HS-5 (cell line): ENCODE results near the gene COL2A1.

Experiments
- DNase-seq: peaks from one replicate; pipeline ENCODE4 v3.0.0-alpha.2; 2012; ENCODE audit warnings: low read depth

COL2A1 gene

GRCh38 chr12:48030173-48030650 lies 25.9 kb upstream of the COL2A1 start:
- no peak for DNase-seq

- DNase-seq = no peak
These were observed 25.4 kb upstream of the COL2A1 start for GRCh38 chr12:48029491-48030172.

DNA sequence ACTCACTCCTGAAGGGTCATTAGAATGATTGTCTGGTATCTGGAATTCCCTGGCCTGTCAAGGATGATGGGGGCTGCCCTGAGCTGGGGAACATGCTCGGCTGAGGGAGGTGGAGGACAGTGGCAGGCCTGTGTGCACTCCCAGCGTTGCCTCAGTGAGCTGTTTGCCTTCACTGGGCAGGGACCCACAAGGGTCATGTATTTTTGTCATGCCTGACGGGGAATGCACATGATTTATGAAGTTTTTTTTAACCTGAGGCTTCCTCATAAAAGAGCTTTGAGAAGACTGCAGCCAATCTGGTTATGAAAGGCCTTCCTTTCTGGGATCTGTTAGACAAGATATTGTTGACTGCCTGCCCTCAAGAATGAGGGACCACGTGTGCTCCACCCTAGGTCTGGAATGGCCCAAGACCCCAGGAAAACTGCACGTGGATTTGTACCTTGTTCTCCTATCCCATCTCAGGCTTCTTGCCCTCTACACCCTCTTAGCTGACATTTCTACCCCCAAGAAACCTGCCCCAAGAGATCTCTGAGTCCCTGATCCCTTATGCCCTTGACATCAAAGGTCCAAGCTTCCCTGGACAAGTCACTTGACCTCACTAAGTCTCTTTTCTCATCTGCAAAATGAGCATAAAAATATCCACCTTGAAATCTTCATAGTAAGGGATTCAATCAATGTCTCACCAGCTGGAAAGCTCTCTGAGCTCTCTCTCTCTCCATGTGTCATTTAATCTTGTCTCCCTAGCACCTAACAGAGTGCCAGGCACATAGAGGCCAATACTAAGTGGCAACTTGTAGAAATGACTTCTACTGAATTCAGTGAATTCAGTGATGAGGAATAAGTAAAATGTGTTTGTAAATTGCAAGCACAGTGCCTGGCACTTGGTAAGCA lies 24.5 kb upstream of the COL2A1 start:
- no peak for DNase-seq

GRCh38 chr12:48027183-48028002 lies 23.1 kb upstream of the COL2A1 start:
- DNase-seq = no peak

DNA sequence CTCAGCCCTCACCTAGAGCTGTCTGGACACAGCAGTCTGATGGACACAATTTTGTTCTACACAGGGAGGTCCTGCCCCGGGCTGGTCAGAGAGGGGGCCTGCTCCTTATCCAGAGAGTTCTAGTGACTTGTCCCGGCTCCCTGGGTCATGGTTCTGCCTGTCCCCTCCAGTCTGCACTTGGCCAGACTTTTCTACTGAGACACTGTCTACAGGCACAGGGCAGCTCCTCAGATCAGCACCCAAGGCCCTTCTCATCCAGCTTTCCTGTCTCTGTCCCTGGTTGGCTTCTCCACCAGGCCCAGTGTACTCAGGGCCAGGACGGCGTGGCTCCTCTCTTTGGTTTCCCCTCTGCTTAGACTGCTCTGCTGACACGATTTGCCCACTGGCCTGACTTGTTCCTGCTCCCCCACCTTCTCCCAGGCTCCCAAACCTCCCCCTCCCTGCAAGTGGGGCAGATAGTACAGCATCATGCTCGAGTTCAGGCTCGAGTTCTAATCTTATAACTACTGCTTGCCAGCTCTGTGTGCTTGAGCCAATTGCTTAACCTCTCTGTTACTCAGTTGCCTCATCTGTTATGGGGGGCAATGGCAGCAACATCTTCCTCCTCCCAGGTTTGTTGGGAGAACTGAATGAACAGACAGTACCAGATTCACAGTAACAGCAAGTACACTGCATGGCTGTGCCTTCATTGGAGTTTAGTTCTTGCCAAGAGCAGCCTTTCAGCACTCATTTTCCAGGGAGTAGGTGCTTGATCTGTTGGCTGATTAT lies 22.0 kb upstream of the COL2A1 start:
- no peak for DNase-seq

DNA sequence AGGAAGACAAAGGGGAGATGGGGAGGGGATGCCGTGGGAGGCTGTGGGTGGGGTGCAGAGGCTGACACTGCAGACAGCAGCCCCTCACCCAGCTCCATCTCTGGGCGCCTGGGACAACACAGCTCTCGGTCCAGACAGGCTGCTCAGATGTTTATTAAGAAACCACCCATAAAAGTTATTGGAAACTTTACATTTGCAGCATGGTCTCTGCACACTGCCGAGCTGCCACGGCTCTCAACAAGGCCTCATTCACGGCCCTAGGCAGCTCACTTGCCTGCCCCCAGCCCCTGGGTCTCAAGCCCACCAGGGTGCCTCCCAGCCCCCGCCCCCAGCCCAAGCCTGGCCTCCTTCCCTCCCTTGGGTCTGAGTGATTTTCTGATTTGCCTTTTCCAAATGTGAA lies 21.0 kb upstream of the COL2A1 start:
- no peak for DNase-seq

GRCh38 chr12:48024735-48025134 lies 20.5 kb upstream of the COL2A1 start:
- DNase-seq = no peak

DNA sequence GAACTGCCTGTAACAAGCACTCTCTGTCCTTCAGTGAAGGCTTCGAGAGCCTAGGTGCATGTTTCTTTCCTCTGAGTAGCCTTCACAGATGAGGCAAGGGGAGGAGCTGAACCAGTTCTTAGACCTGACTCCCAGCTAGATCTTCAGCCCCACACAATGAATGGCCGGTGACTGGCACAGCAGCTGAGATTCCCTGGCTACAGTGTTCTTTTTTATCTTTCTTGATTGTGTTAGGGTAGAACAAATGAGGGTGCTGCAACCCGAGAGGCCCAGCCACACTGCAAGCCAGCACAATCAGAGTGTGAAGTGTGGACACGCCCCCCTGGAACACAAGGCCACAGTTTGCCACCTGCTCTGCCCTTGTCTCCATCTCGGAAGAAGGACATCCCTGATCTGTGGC lies 19.1 kb upstream of the COL2A1 start:
- no peak for DNase-seq

DNA sequence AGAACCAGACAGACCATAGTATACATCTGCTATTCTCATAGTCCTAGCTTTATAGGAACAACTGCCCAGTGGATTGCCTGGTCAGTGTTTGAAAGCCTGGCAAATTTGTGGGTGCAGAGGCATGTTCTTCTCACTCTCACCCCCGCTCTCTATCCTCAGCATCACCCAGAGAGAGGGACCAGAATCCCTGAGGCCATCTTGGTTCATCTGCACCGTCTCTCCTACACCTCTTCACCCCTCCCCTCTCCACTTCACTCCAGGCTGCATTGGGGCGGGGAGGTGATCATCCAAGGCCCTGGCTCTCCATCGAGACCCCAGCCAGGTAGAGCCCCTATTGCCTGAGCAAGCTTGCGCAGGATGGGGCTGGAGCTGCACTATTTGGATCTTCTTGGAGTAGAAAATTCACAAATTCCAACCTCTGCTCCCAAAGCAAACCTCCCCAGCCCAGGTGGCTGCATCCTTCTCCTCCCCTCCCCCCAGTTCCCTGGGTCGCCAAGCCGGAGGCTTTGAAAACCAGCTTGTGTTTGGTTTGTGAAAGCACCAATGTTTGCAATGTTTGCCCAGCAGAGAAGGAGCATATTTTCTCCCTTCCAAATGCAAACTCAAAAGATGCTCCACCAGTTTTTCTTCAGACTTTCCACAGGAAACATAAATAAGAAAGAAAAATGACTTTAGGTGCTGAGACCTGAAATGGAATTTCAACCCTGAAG lies 18.6 kb upstream of the COL2A1 start:
- DNase-seq = no peak

- no peak for DNase-seq
These were observed 17.9 kb upstream of the COL2A1 start for GRCh38 chr12:48022180-48022521.

- no peak for DNase-seq
These were observed 17.4 kb upstream of the COL2A1 start for GRCh38 chr12:48021485-48022179.

GRCh38 chr12:48019639-48020265 lies 15.5 kb upstream of the COL2A1 start:
- no peak for DNase-seq

DNA sequence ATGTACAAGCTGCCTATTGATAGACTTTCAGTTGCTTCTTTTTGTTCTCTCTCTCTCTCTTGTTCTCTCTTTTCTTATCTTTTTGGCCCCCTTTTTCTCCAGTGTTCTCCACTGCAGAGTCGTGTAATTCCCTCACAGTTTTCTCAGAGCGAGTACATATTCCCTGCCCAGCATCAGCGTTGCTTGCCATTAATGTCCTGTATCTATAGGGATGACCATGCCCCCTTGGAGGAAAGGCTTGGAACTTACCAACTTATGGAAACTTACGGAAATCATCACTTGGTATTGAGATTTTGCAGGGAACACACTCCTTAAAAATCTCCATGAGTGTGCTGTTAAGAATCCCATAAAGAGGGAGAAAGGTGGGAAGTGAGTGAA lies 14.3 kb upstream of the COL2A1 start:
- no peak for DNase-seq

- DNase-seq = no peak
These were observed 13.8 kb upstream of the COL2A1 start for GRCh38 chr12:48017921-48018617.

GRCh38 chr12:48017496-48017895 lies 13.2 kb upstream of the COL2A1 start:
- no peak for DNase-seq

GRCh38 chr12:48016373-48017020 lies 12.2 kb upstream of the COL2A1 start:
- no peak for DNase-seq

DNA sequence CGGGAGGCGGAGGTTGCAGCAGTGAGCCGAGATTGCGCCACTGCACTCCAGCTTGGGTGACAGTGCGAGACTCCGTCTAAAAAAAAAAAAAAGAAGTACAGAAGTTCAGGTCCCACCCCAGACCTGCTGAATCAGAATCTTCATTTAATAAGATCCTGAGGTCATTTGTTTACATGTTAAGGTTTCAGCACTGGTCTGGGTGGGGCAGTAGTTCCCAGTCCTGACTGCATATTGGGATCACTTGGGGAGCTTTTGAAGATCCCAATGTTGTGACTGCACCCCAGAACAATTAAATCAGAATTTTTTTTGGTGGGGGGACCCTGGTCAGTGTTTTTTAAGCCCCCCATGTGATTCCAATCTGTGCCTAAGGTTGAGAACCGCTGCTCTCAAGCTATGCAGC lies 11.7 kb upstream of the COL2A1 start:
- DNase-seq = no peak

DNA sequence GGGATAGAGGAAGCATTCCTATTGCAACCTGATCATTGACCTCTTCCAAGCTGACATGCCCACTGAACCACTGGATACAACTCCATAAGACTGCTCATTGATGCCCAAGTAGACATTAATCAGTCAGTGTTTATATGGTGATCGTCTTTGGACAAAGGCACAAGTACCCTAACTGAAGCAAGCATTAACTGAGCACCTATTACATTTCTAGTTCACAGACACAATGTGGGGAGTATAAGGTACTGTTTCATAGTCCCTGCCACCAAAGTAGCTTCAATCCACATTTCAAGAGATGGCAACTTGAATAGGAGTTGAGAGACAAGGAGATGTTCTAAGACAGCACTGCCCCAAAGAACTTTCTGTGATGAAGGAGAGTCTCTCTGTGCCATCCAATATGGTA lies 10.9 kb upstream of the COL2A1 start:
- no peak for DNase-seq

- no peak for DNase-seq
These were observed 9.0 kb upstream of the COL2A1 start for GRCh38 chr12:48013287-48013686.
